Ectodermal cell (in vitro differentiated cells): ENCODE results near the gene UGGT1.
"Not testable (repeated sequence)": the region's sequence is repeated elsewhere in the genome, so short reads cannot be mapped to it uniquely, and the experiment has no call there.

ENCODE experiments used
- H3K27ac ChIP-seq: 2 replicates; pipeline ENCODE4 v1.7.0; 2013; ENCODE audit warnings: mild to moderate bottlenecking, low read depth, low read length; ENCODE audit not compliant: insufficient read depth, poor library complexity, severe bottlenecking
- H3K27me3 ChIP-seq: 2 replicates; pipeline ENCODE4 v1.7.0; 2013; ENCODE audit warnings: mild to moderate bottlenecking, low read length; ENCODE audit not compliant: insufficient read depth, control insufficient read depth, poor library complexity, severe bottlenecking
- H3K36me3 ChIP-seq: one replicate; pipeline ENCODE4 v1.7.0; 2013; ENCODE audit warnings: low read length; ENCODE audit not compliant: control insufficient read depth, insufficient read depth
- H3K4me1 ChIP-seq: one replicate; pipeline ENCODE4 v1.7.0; 2013; ENCODE audit warnings: low read length; ENCODE audit not compliant: control insufficient read depth, insufficient read depth
- H3K4me3 ChIP-seq: 2 replicates; pipeline ENCODE4 v1.7.0; 2013; ENCODE audit warnings: low read depth, low read length, control low read depth; ENCODE audit not compliant: insufficient read depth
- H3K9me3 ChIP-seq: 2 replicates; pipeline ENCODE4 v1.7.0; 2013; ENCODE audit warnings: mild to moderate bottlenecking, low read length, moderate library complexity; ENCODE audit not compliant: control insufficient read depth
- WGBS, 2 experiments: methylation state at CpG; one replicate each; pipeline ENCODE4 v1.1.7; 2013; ENCODE audit warnings: missing lambda C conversion rate in 2 of 2; 5-methylcytosine and 5-hydroxymethylcytosine counted together

UGGT1 gene

GRCh38 chr2:128169933-128170709 lies 79.1 kb downstream of the UGGT1 start:
- Histone ChIP-seq H3K27me3 (no peaks in the 10 kb centered on the region), H3K27ac (no peak overlapping the region), H3K4me3 (no peak overlapping the region), H3K9me3 (no peaks in the 10 kb centered on the region), H3K4me1 (no peaks in the 10 kb centered on the region), H3K36me3 (peaks cover 36% of the 10 kb centered on the region)
- WGBS, 2 experiments, result 93 to 94% methylated on average over 4 of the region's 4 CpGs

GRCh38 chr2:128170776-128171175 lies 79.8 kb downstream of the UGGT1 start:
- 96 to 99% methylated on average over 5 to 6 of the region's 6 CpGs for WGBS, 2 experiments
- no peaks in the 10 kb centered on the region for H3K9me3 ChIP-seq
- H3K4me3 ChIP-seq, result no peak overlapping the region
- H3K36me3 ChIP-seq, result peaks cover 38% of the 10 kb centered on the region
- no peak overlapping the region for H3K27ac ChIP-seq
- H3K4me1 ChIP-seq, result no peaks in the 10 kb centered on the region
- H3K27me3 ChIP-seq, result no peaks in the 10 kb centered on the region

GRCh38 chr2:128172191-128172590 lies 81.2 kb downstream of the UGGT1 start:
- H3K9me3 ChIP-seq, result no peaks in the 10 kb centered on the region
- peaks cover 43% of the 10 kb centered on the region for H3K36me3 ChIP-seq
- H3K4me3 ChIP-seq, result no peak overlapping the region
- no peaks in the 10 kb centered on the region for H3K27me3 ChIP-seq
- no peak overlapping the region for H3K27ac ChIP-seq
- 90 to 93% methylated on average over 5 of the region's 5 CpGs for WGBS, 2 experiments
- no peaks in the 10 kb centered on the region for H3K4me1 ChIP-seq

- H3K4me3 ChIP-seq, H3K4me1 ChIP-seq, H3K9me3 ChIP-seq, H3K27me3 ChIP-seq, H3K27ac ChIP-seq: not testable (repeated sequence)
- WGBS, 2 experiments, result 85 to 87% methylated on average over 4 of the region's 4 CpGs
- H3K36me3 ChIP-seq, result peaks cover 53% of the 10 kb centered on the region
Measured at GRCh38 chr2:128174067-128174466, 83.1 kb downstream of the UGGT1 start.

- Histone ChIP-seq H3K9me3 (no peaks in the 10 kb centered on the region), H3K27ac (no peak overlapping the region), H3K27me3 (no peaks in the 10 kb centered on the region), H3K36me3 (peaks cover 58% of the 10 kb centered on the region), H3K4me1 (no peaks in the 10 kb centered on the region), H3K4me3 (no peak overlapping the region)
- WGBS, 2 experiments, result 96 to 97% methylated on average over 3 of the region's 3 CpGs
Measured at GRCh38 chr2:128177315-128177714, 86.3 kb downstream of the UGGT1 start.

- WGBS, 2 experiments, result 94% methylated on average over 7 to 8 of the region's 8 CpGs
Measured at GRCh38 chr2:128178149-128178649, 87.2 kb downstream of the UGGT1 start.

GRCh38 chr2:128178650-128179460 lies 87.9 kb downstream of the UGGT1 start:
- 76 to 79% methylated on average over 9 of the region's 9 CpGs for WGBS, 2 experiments
- H3K27me3 ChIP-seq, result no peaks in the 10 kb centered on the region
- no peak overlapping the region for H3K27ac ChIP-seq
- H3K9me3 ChIP-seq, result no peaks in the 10 kb centered on the region
- peaks cover 49% of the 10 kb centered on the region for H3K36me3 ChIP-seq
- no peak overlapping the region for H3K4me3 ChIP-seq
- H3K4me1 ChIP-seq, result no peaks in the 10 kb centered on the region

More at GRCh38 chr2:128178149-128178649, 87.2 kb downstream of the UGGT1 start:
- Histone ChIP-seq H3K27me3 (no peaks in the 10 kb centered on the region), H3K4me1 (no peaks in the 10 kb centered on the region), H3K9me3 (no peaks in the 10 kb centered on the region), H3K36me3 (peaks cover 54% of the 10 kb centered on the region), H3K27ac (no peak overlapping the region), H3K4me3 (no peak overlapping the region)

- H3K27me3 ChIP-seq, result no peaks in the 10 kb centered on the region
- H3K36me3 ChIP-seq, result peaks cover 48% of the 10 kb centered on the region
- no peaks in the 10 kb centered on the region for H3K9me3 ChIP-seq
- WGBS, 2 experiments, result 96 to 97% methylated on average over 4 of the region's 4 CpGs
- H3K27ac ChIP-seq, result no peak overlapping the region
- H3K4me1 ChIP-seq, result no peaks in the 10 kb centered on the region
- no peak overlapping the region for H3K4me3 ChIP-seq
Measured at GRCh38 chr2:128179461-128179755, 88.4 kb downstream of the UGGT1 start.

- H3K36me3 ChIP-seq, result peaks cover 53% of the 10 kb centered on the region
- H3K27me3 ChIP-seq, result no peaks in the 10 kb centered on the region
- WGBS, 2 experiments, result 91 to 94% methylated on average over 4 of the region's 4 CpGs
- no peak overlapping the region for H3K4me3 ChIP-seq
- no peak overlapping the region for H3K27ac ChIP-seq
- H3K9me3 ChIP-seq, result no peaks in the 10 kb centered on the region
- H3K4me1 ChIP-seq, result no peaks in the 10 kb centered on the region
Measured at GRCh38 chr2:128180031-128180430, 89.0 kb downstream of the UGGT1 start.

GRCh38 chr2:128185576-128185975 lies 94.6 kb downstream of the UGGT1 start:
- Histone ChIP-seq H3K9me3 (no peaks in the 10 kb centered on the region), H3K4me3 (no peak overlapping the region), H3K27me3 (no peaks in the 10 kb centered on the region), H3K36me3 (peaks cover 37% of the 10 kb centered on the region), H3K27ac (no peak overlapping the region), H3K4me1 (no peaks in the 10 kb centered on the region)
- 92 to 95% methylated on average over 3 to 5 of the region's 6 CpGs for WGBS, 2 experiments
